Kidney epithelial cell (primary cell): ENCODE data around the gene GMCL2. TPM values are rescaled to one million over a fixed set of nuclear protein-coding genes. Genes with fewer than 3 reads are reported as not detected.
A peak's percentile ranks its signal among the peaks of the same experiment; 100 is the strongest.

Experiments used
- DNase-seq: peaks from one replicate; pipeline ENCODE4 v3.0.0-alpha.2; 2010; ENCODE audit warnings: low read depth
- H3K27me3 ChIP-seq: 2 replicates; pipeline ENCODE4 v1.6.0; 2011; ENCODE audit warnings: low read length; ENCODE audit not compliant: control insufficient read depth, insufficient read depth
- H3K36me3 ChIP-seq: 2 replicates; pipeline ENCODE4 v1.5.1; 2011; ENCODE audit warnings: low read length; ENCODE audit not compliant: control insufficient read depth, insufficient read depth
- H3K4me3 ChIP-seq: 2 replicates; pipeline ENCODE4 v1.5.1; 2011; ENCODE audit warnings: low read depth, mild to moderate bottlenecking, control low read depth, low read length
- CTCF ChIP-seq: IDR thresholded peaks from 2 replicates; pipeline ENCODE4 v1.5.1; 2011; ENCODE audit warnings: mild to moderate bottlenecking, moderate library complexity, low read length, control low read depth, inconsistent platforms; ENCODE audit not compliant: insufficient read depth, poor library complexity, severe bottlenecking
- total RNA-seq: library from RNA; depleted of rRNA; stranded (reverse); fragments of >200 nt; gene quantifications from 2 replicates; pipeline ENCODE4 v1.2.3, GENCODE V29; 2015

GMCL2 gene
- total RNA-seq, 1 donor from 2014 or later = not detected

- Histone ChIP-seq H3K36me3 (peaks cover 3% of the 10 kb centered on the region), H3K27me3 (no peaks in the 10 kb centered on the region), H3K4me3 (no peak overlapping the region)
- no peak for DNase-seq
- no peak for TF ChIP-seq CTCF
Observed at GRCh38 chr5:178234121-178234749, 47.1 kb upstream of the GMCL2 start.

- no peak for TF ChIP-seq CTCF
- Histone ChIP-seq H3K36me3 (peaks cover 3% of the 10 kb centered on the region), H3K4me3 (peak overlapping the region; percentile 73), H3K27me3 (no peaks in the 10 kb centered on the region)
- DNase-seq = no peak
Observed at GRCh38 chr5:178232920-178233429, 45.8 kb upstream of the GMCL2 start.

GRCh38 chr5:178232124-178232919, 45.2 kb upstream of the GMCL2 start, which contains the start of gene PHYKPL:
PHYKPL (minus strand) TSS chr5:178232802; CDS start chr5:178232550, 252 bp downstream.
- Histone ChIP-seq H3K36me3 (peaks cover 4% of the 10 kb centered on the region), H3K4me3 (peak within 1 kb of the TSS; percentile 73), H3K27me3 (no peaks in the 10 kb centered on the region)
- DNase-seq = no peak
- no peak for TF ChIP-seq CTCF

GRCh38 chr5:178231539-178232123, 44.5 kb upstream of the GMCL2 start:
- no peak for DNase-seq

More at GRCh38 chr5:178231539-178232123, 44.5 kb upstream of the GMCL2 start:
- Histone ChIP-seq H3K27me3 (no peaks in the 10 kb centered on the region), H3K4me3 (peak overlapping the region; percentile 73), H3K36me3 (peaks cover 4% of the 10 kb centered on the region)
- no peak for TF ChIP-seq CTCF
